NB4 (cell line): ENCODE measurements around the gene CPNE2.

Experiments used
- CTCF ChIP-seq: IDR thresholded peaks from one replicate; pipeline ENCODE4 v1.5.1; 2012; ENCODE audit warnings: low read depth, low read length
- MAX ChIP-seq: IDR thresholded peaks from 2 replicates; pipeline ENCODE4 v1.6.1; 2011; ENCODE audit warnings: low read depth, low read length
- POLR2A ChIP-seq: IDR thresholded peaks from 2 replicates; pipeline ENCODE4 v1.6.1; 2011; ENCODE audit warnings: mild to moderate bottlenecking; ENCODE audit not compliant: insufficient read length; ENCODE audit errors: extremely low read depth

- TF ChIP-seq CTCF: no peak
- TF ChIP-seq POLR2A: no peak
- no peak for TF ChIP-seq MAX
These were observed 93.1 kb downstream of the CPNE2 start for GRCh38 chr16:57185446-57185944.
